GM23248 (cell line): ENCODE data around the gene DIABLO. TPM values are rescaled to one million over a fixed set of nuclear protein-coding genes. Genes with fewer than 3 reads are reported as not detected.
A peak's percentile ranks its signal among the peaks of the same experiment; 100 is the strongest.
"Not testable (repeated sequence)": the region's sequence is repeated elsewhere in the genome, so short reads cannot be mapped to it uniquely, and the experiment has no call there.

Experiments used
- DNase-seq: peaks from one replicate; pipeline ENCODE4 v3.0.0-alpha.2; 2015
- H2AFZ ChIP-seq: fragments of 200-600 bp; sonication (generic); 2 replicates; pipeline ENCODE4 v1.6.1; 2016; ENCODE audit warnings: antibody characterized with exemption
- H3F3A ChIP-seq: fragments of 200-600 bp; sonication (generic); 2 replicates; pipeline ENCODE4 v1.6.1; 2016; ENCODE audit warnings: mild to moderate bottlenecking, antibody characterized with exemption, mixed run types; ENCODE audit not compliant: insufficient read depth
- H3K27ac ChIP-seq: fragments of 200-600 bp; sonication (generic); 2 replicates; pipeline ENCODE4 v1.5.1; 2016; ENCODE audit warnings: mild to moderate bottlenecking
- H3K27me3 ChIP-seq: fragments of 200-600 bp; sonication (generic); replicated peaks from 2 replicates; pipeline ENCODE4 v1.6.1; 2016; ENCODE audit warnings: mild to moderate bottlenecking; ENCODE audit not compliant: insufficient read depth
- H3K36me3 ChIP-seq: fragments of 200-600 bp; sonication (generic); 2 replicates; pipeline ENCODE4 v1.6.1; 2016; ENCODE audit warnings: low read depth, mild to moderate bottlenecking
- H3K4me1 ChIP-seq: fragments of 200-600 bp; sonication (generic); 2 replicates; pipeline ENCODE4 v1.6.1; 2016; ENCODE audit warnings: mild to moderate bottlenecking; ENCODE audit not compliant: insufficient read depth
- H3K4me2 ChIP-seq: fragments of 200-600 bp; sonication (generic); one replicate; pipeline ENCODE4 v1.6.1; 2016; ENCODE audit warnings: mild to moderate bottlenecking; ENCODE audit not compliant: unreplicated experiment
- H3K4me3 ChIP-seq: fragments of 200-600 bp; sonication (generic); 2 replicates; pipeline ENCODE4 v1.5.1; 2016; ENCODE audit warnings: mild to moderate bottlenecking
- H3K79me2 ChIP-seq: fragments of 200-600 bp; sonication (generic); 2 replicates; pipeline ENCODE4 v1.6.1; 2016; ENCODE audit warnings: mild to moderate bottlenecking; ENCODE audit not compliant: insufficient read depth
- H3K9ac ChIP-seq: fragments of 200-600 bp; sonication (generic); 2 replicates; pipeline ENCODE4 v1.6.1; 2016; ENCODE audit warnings: mild to moderate bottlenecking
- H3K9me2 ChIP-seq: fragments of 200-600 bp; sonication (generic); 2 replicates; pipeline ENCODE4 v1.6.1; 2016; ENCODE audit warnings: mixed run types, mild to moderate bottlenecking, moderate library complexity; ENCODE audit not compliant: insufficient read depth
- H3K9me3 ChIP-seq: fragments of 200-600 bp; sonication (generic); one replicate; pipeline ENCODE4 v1.6.1; 2017; ENCODE audit warnings: low read depth
- H4K20me1 ChIP-seq: fragments of 200-600 bp; sonication (generic); 2 replicates; pipeline ENCODE4 v1.6.0; 2016; ENCODE audit not compliant: insufficient read depth
- EZH2 ChIP-seq: fragments of 200-600 bp; sonication (generic); IDR thresholded peaks from 2 replicates; pipeline ENCODE4 v1.6.1; 2018; ENCODE audit warnings: antibody characterized with exemption, mild to moderate bottlenecking; ENCODE audit not compliant: insufficient read depth, poor library complexity, severe bottlenecking
- EZH2phosphoT487 ChIP-seq: fragments of 200-600 bp; sonication (generic); IDR thresholded peaks from 2 replicates; pipeline ENCODE4 v1.6.1; 2018; ENCODE audit warnings: antibody characterized with exemption, moderate library complexity, mild to moderate bottlenecking, low read depth; ENCODE audit not compliant: insufficient read depth
- WGBS, 2 experiments: methylation state at CpG; one replicate each; pipeline ENCODE4 v1.1.6; 2015 to 2017; ENCODE audit warnings: low lambda C conversion rate in 2 of 2, low coverage in 1 of 2; ENCODE audit errors: missing lambda C conversion rate in 2 of 2; 5-methylcytosine and 5-hydroxymethylcytosine counted together
- in situ Hi-C: fragments of 300-500 bp; cut with MboI; formaldehyde crosslinking; loops from 2 replicates; pipeline ENCODE4 v1.15.0; 2020
- polyA plus RNA-seq: library from polyadenylated mRNA; unstranded; fragments of >200 nt; fragmentation: Nextera tagmentation; extraction: Ambion mirVana; gene quantifications from 2 replicates; pipeline ENCODE4 v1.2.1, GENCODE V29; 2016
- total RNA-seq: library from RNA; depleted of rRNA; stranded (reverse); fragments of >200 nt; shearing (Covaris generic); gene quantifications from 2 replicates; pipeline ENCODE4 v1.2.3, GENCODE V29; 2014

DIABLO gene
- total and polyA plus RNA-seq, 2 experiments from 2014 or later, result 50.6 to 67.6 TPM

- no peaks in the 10 kb centered on the region for H4K20me1 ChIP-seq
- WGBS, 2 experiments, result 44 to 63% methylated on average over 1 of the region's 1 CpG
- peaks cover 9% of the 10 kb centered on the region; the same call in 1 of the 2 replicates for H3K36me3 ChIP-seq
- peaks cover 5% of the 10 kb centered on the region; the same call in 1 of the 2 replicates for H3F3A ChIP-seq
- peak overlapping the region; percentile 81 for H3K27ac ChIP-seq
- DNase-seq, result peak; percentile 12
- peak overlapping the region; percentile 98 for H2AFZ ChIP-seq
- H3K79me2 ChIP-seq, result peaks cover 22% of the 10 kb centered on the region
- peak overlapping the region; percentile 90 for H3K4me2 ChIP-seq
- in situ Hi-C loops, result no loop called here
- no peaks in the 10 kb centered on the region for H3K9me3 ChIP-seq
- no peaks in the 10 kb centered on the region for H3K27me3 ChIP-seq
- TF ChIP-seq EZH2 (no peak), EZH2phosphoT487 (no peak)
- H3K9ac ChIP-seq, result peak overlapping the region; percentile 90
- H3K4me1 ChIP-seq, result peaks cover 7% of the 10 kb centered on the region; the same call in 1 of the 2 replicates
- H3K4me3 ChIP-seq, result peak overlapping the region; percentile 94
- H3K9me2 ChIP-seq, result no peaks in the 10 kb centered on the region
Measured at GRCh38 chr12:122265476-122265875, 39.6 kb upstream of the DIABLO start.

GRCh38 chr12:122260735-122261134 lies 34.9 kb upstream of the DIABLO start:
- H3K27me3 ChIP-seq, H3K9ac ChIP-seq, H3K4me3 ChIP-seq, H4K20me1 ChIP-seq, H3K4me1 ChIP-seq, in situ Hi-C loops, H3K4me2 ChIP-seq, H3K9me3 ChIP-seq, DNase-seq, H2AFZ ChIP-seq, H3K9me2 ChIP-seq, H3K27ac ChIP-seq, H3F3A ChIP-seq: not testable (repeated sequence)
- 90 to 91% methylated on average over 14 of the region's 14 CpGs for WGBS, 2 experiments
- peaks cover 22% of the 10 kb centered on the region for H3K36me3 ChIP-seq
- peaks cover 28% of the 10 kb centered on the region for H3K79me2 ChIP-seq

- H3K36me3 ChIP-seq, result peaks cover 22% of the 10 kb centered on the region
- H3K9ac ChIP-seq, H2AFZ ChIP-seq, H3K9me2 ChIP-seq, H3K27me3 ChIP-seq, H3K27ac ChIP-seq, in situ Hi-C loops, DNase-seq, H3K4me1 ChIP-seq, H3K4me2 ChIP-seq, H3K4me3 ChIP-seq, H4K20me1 ChIP-seq, H3F3A ChIP-seq, H3K9me3 ChIP-seq: not testable (repeated sequence)
- WGBS, 2 experiments, result 100% methylated on average over 4 of the region's 4 CpGs
- H3K79me2 ChIP-seq, result peaks cover 10% of the 10 kb centered on the region; the same call in 1 of the 2 replicates
Measured at GRCh38 chr12:122258939-122259338, 33.1 kb upstream of the DIABLO start.

GRCh38 chr12:122258462-122258861 lies 32.6 kb upstream of the DIABLO start:
- H3K9ac ChIP-seq, H3K9me2 ChIP-seq, H3K27ac ChIP-seq, H4K20me1 ChIP-seq, H3K27me3 ChIP-seq, H3K4me3 ChIP-seq, H2AFZ ChIP-seq, H3K4me1 ChIP-seq, DNase-seq, H3K9me3 ChIP-seq, H3F3A ChIP-seq, H3K4me2 ChIP-seq, in situ Hi-C loops: not testable (repeated sequence)
- Histone ChIP-seq H3K79me2 (peaks cover 10% of the 10 kb centered on the region; the same call in 1 of the 2 replicates), H3K36me3 (peaks cover 22% of the 10 kb centered on the region)
- WGBS, 2 experiments, result 90 to 100% methylated on average over 4 of the region's 4 CpGs

- DNase-seq, result no peak
- Histone ChIP-seq H3K79me2 (peaks cover 8% of the 10 kb centered on the region; the same call in 1 of the 2 replicates), H3K27me3 (no peaks in the 10 kb centered on the region), H2AFZ (no peak overlapping the region), H3K4me3 (no peak overlapping the region), H4K20me1 (no peaks in the 10 kb centered on the region), H3K36me3 (no peaks in the 10 kb centered on the region), H3F3A (no peaks in the 10 kb centered on the region), H3K27ac (no peak overlapping the region), H3K4me1 (no peaks in the 10 kb centered on the region), H3K9ac (no peak overlapping the region), H3K9me3 (no peaks in the 10 kb centered on the region), H3K9me2 (no peaks in the 10 kb centered on the region), H3K4me2 (no peak overlapping the region)
- in situ Hi-C loops, result no loop called here
- 93 to 94% methylated on average over 8 of the region's 8 CpGs for WGBS, 2 experiments
- TF ChIP-seq EZH2 (no peak), EZH2phosphoT487 (no peak)
Measured at GRCh38 chr12:122250536-122250935, 24.7 kb upstream of the DIABLO start.
